ENCODE data around the gene CSTB.

CSTB gene

GRCh38 chr21:43735236-43736091, 40.6 kb downstream of the CSTB start:
- TF ChIP-seq CTCF (IDR thresholded peaks at IDR 0.05; ENCODE audit: low read depth, low read length), result no peak
- no peak for TF ChIP-seq POLR2A (IDR thresholded peaks at IDR 0.05; ENCODE audit: extremely low read depth, insufficient read length)
- TF ChIP-seq MYC (IDR thresholded peaks at IDR 0.05; ENCODE audit: low read depth, low read length), result no peak
- no peak for TF ChIP-seq MAX (IDR thresholded peaks at IDR 0.05; ENCODE audit: low read depth, low read length)
- no peak for DNase-seq (ENCODE audit: low read depth)
- no peak overlapping the region for H3K4me3 ChIP-seq (ENCODE audit: low read depth, low read length)

GRCh38 chr21:43734928-43735229, 41.2 kb downstream of the CSTB start:
- H3K4me3 ChIP-seq (ENCODE audit: low read depth, low read length), result no peak overlapping the region
- no peak for TF ChIP-seq MYC (IDR thresholded peaks at IDR 0.05; ENCODE audit: low read depth, low read length)
- no peak for TF ChIP-seq CTCF (IDR thresholded peaks at IDR 0.05; ENCODE audit: low read depth, low read length)
- TF ChIP-seq POLR2A (IDR thresholded peaks at IDR 0.05; ENCODE audit: extremely low read depth, insufficient read length), result no peak
- no peak for TF ChIP-seq MAX (IDR thresholded peaks at IDR 0.05; ENCODE audit: low read depth, low read length)
- no peak for DNase-seq (ENCODE audit: low read depth)

- TF ChIP-seq MAX (IDR thresholded peaks at IDR 0.05; ENCODE audit: low read depth, low read length) (no peak), MYC (IDR thresholded peaks at IDR 0.05; ENCODE audit: low read depth, low read length) (no peak), POLR2A (IDR thresholded peaks at IDR 0.05; ENCODE audit: extremely low read depth, insufficient read length) (no peak), CTCF (IDR thresholded peaks at IDR 0.05; ENCODE audit: low read depth, low read length) (no peak)
- DNase-seq (ENCODE audit: low read depth), result no peak
- no peak overlapping the region for H3K4me3 ChIP-seq (ENCODE audit: low read depth, low read length)
Measured at GRCh38 chr21:43734131-43734927, 41.8 kb downstream of the CSTB start.

- DNase-seq (ENCODE audit: low read depth), result no peak
- no peak overlapping the region for H3K4me3 ChIP-seq (ENCODE audit: low read depth, low read length)
- TF ChIP-seq MYC (IDR thresholded peaks at IDR 0.05; ENCODE audit: low read depth, low read length) (no peak), CTCF (IDR thresholded peaks at IDR 0.05; ENCODE audit: low read depth, low read length) (no peak), POLR2A (IDR thresholded peaks at IDR 0.05; ENCODE audit: extremely low read depth, insufficient read length) (no peak), MAX (IDR thresholded peaks at IDR 0.05; ENCODE audit: low read depth, low read length) (no peak)
Measured at GRCh38 chr21:43733529-43734071, 42.5 kb downstream of the CSTB start.

- TF ChIP-seq MAX (IDR thresholded peaks at IDR 0.05; ENCODE audit: low read depth, low read length) (no peak), MYC (IDR thresholded peaks at IDR 0.05; ENCODE audit: low read depth, low read length) (no peak), POLR2A (IDR thresholded peaks at IDR 0.05; ENCODE audit: extremely low read depth, insufficient read length) (no peak), CTCF (IDR thresholded peaks at IDR 0.05; ENCODE audit: low read depth, low read length) (no peak)
- no peak overlapping the region for H3K4me3 ChIP-seq (ENCODE audit: low read depth, low read length)
- DNase-seq (ENCODE audit: low read depth), result no peak
Measured at GRCh38 chr21:43733060-43733459, 43.0 kb downstream of the CSTB start.
